Keratinocyte (primary cell): ENCODE results near the gene WTAP. TPM values are rescaled to one million over a fixed set of nuclear protein-coding genes. Genes with fewer than 3 reads are reported as not detected.
"Not testable (repeated sequence)": the region's sequence is repeated elsewhere in the genome, so short reads cannot be mapped to it uniquely, and the experiment has no call there.

Experiments
- DNase-seq: peaks from one replicate; pipeline ENCODE4 v3.0.0-alpha.2; 2011; ENCODE audit warnings: low read depth, missing footprints, low spot score
- FAIRE-seq: peaks from 2 replicates; lab custom pipeline; 2011; peaks lifted over from hg19 to GRCh38; lab: Jason Lieb, UNC
- H2AFZ ChIP-seq: 2 replicates; pipeline ENCODE4 v1.6.0; 2012; ENCODE audit warnings: low read length, control low read depth, inconsistent platforms; ENCODE audit not compliant: control insufficient read depth
- H3K27ac ChIP-seq: 2 replicates; pipeline ENCODE4 v1.5.1; 2011; ENCODE audit warnings: low read length; ENCODE audit not compliant: control insufficient read depth, insufficient read depth
- H3K27me3 ChIP-seq: 3 replicates; pipeline ENCODE4 v1.6.0; 2011; ENCODE audit warnings: low read length; ENCODE audit not compliant: control insufficient read depth, insufficient read depth; ENCODE audit errors: extremely low read depth
- H3K36me3 ChIP-seq, 2 experiments: 2 replicates in 1 of 2; 3 replicates in 1 of 2; pipeline ENCODE4 v1.5.1; 2011; ENCODE audit warnings: low read length in 2 of 2, mild to moderate bottlenecking in 1 of 2; ENCODE audit not compliant: control insufficient read depth in 2 of 2, insufficient read depth in 2 of 2; ENCODE audit errors: extremely low read depth in 1 of 2
- H3K4me1 ChIP-seq: 3 replicates; pipeline ENCODE4 v1.5.1; 2011; ENCODE audit warnings: low read length; ENCODE audit not compliant: control insufficient read depth, insufficient read depth; ENCODE audit errors: extremely low read depth
- H3K4me2 ChIP-seq: 3 replicates; pipeline ENCODE4 v1.6.0; 2011; ENCODE audit warnings: low read depth, low read length; ENCODE audit not compliant: control insufficient read depth, insufficient read depth; ENCODE audit errors: extremely low read depth
- H3K4me3 ChIP-seq, 3 experiments: fragments of 200-600 bp in 1 of 3; sonication (generic) in 1 of 3; 2 replicates in 2 of 3; 3 replicates in 1 of 3; pipeline ENCODE4 v1.5.1; 2011 to 2016; ENCODE audit warnings: low read length in 3 of 3, mild to moderate bottlenecking in 3 of 3, control low read depth in 2 of 3, inconsistent platforms in 1 of 3, low read depth in 1 of 3, mixed read lengths in 1 of 3, mixed run types in 1 of 3, moderate library complexity in 1 of 3; ENCODE audit not compliant: control insufficient read depth in 2 of 3, insufficient read depth in 2 of 3; ENCODE audit errors: extremely low read depth in 1 of 3
- H3K79me2 ChIP-seq: 2 replicates; pipeline ENCODE4 v1.6.0; 2012; ENCODE audit warnings: low read length; ENCODE audit not compliant: control insufficient read depth, insufficient read depth
- H3K9ac ChIP-seq: 3 replicates; pipeline ENCODE4 v1.6.0; 2011; ENCODE audit warnings: low read length; ENCODE audit not compliant: control insufficient read depth, insufficient read depth; ENCODE audit errors: extremely low read depth
- H3K9me1 ChIP-seq: 3 replicates; pipeline ENCODE4 v1.6.0; 2011; ENCODE audit warnings: low read length; ENCODE audit not compliant: control insufficient read depth, insufficient read depth; ENCODE audit errors: extremely low read depth
- H3K9me3 ChIP-seq: 2 replicates; pipeline ENCODE4 v1.5.1; 2012; ENCODE audit warnings: low read depth, low read length; ENCODE audit not compliant: control insufficient read depth
- H4K20me1 ChIP-seq: 3 replicates; pipeline ENCODE4 v1.6.0; 2011; ENCODE audit warnings: low read length; ENCODE audit not compliant: control insufficient read depth, insufficient read depth; ENCODE audit errors: extremely low read depth
- CTCF ChIP-seq, 3 experiments: IDR thresholded peaks in 1 of 3; conservative IDR thresholded peaks in 1 of 3; optimal IDR thresholded peaks in 1 of 3; 2 replicates in 2 of 3; 3 replicates in 1 of 3; pipeline versions ENCODE3 to v1.5.1; 2011; ENCODE audit warnings: low read length in 3 of 3, mild to moderate bottlenecking in 3 of 3, moderate library complexity in 2 of 3, control low read depth in 1 of 3, inconsistent platforms in 1 of 3; ENCODE audit not compliant: insufficient read depth in 2 of 3; ENCODE audit errors: extremely low read depth in 1 of 3
- EZH2 ChIP-seq: IDR thresholded peaks from one replicate; pipeline ENCODE4 v1.6.1; 2012; ENCODE audit warnings: inconsistent platforms, mild to moderate bottlenecking, low read length, moderate library complexity
- dilution Hi-C: fragments of 300-500 bp; cut with MboI; formaldehyde crosslinking; loops from one replicate; pipeline ENCODE4 v1.7.0; 2020; ENCODE audit warnings: low sequenced_read_pairs; ENCODE audit not compliant: extremely low pct_ligation_motif_present
- polyA plus RNA-seq, 5 experiments: library from polyadenylated mRNA; depleted of rRNA in 3 of 5; stranded (reverse) in 3 of 5; stranded (forward) in 1 of 5; unstranded in 1 of 5; fragments of >200 nt; gene quantifications; 1 replicate in 1 of 5; 2 replicates in 3 of 5; 3 replicates in 1 of 5; pipeline versions ENCODE4 v1.2.1 to v1.2.3, GENCODE V29; 2011 to 2012; ENCODE audit warnings: missing spikeins in 2 of 5, low read depth in 1 of 5, low replicate concordance in 1 of 5

Gene WTAP
- polyA plus RNA-seq, 1 donor (not counting 4 experiments of a cell fraction or from before 2014, with no cell fraction given), result 40.2 TPM

- H3K27me3 ChIP-seq, result no peaks in the 10 kb centered on the region
- H3K9ac ChIP-seq, result no peak overlapping the region
- H2AFZ ChIP-seq, result no peak overlapping the region
- no peak for DNase-seq
- H3K9me1 ChIP-seq, result no peaks in the 10 kb centered on the region
- no peaks in the 10 kb centered on the region for H3K9me3 ChIP-seq
- dilution Hi-C loops, result no loop called here
- no peak overlapping the region for H3K4me2 ChIP-seq
- no peak overlapping the region for H3K27ac ChIP-seq
- no peaks in the 10 kb centered on the region for H4K20me1 ChIP-seq
- H3K4me1 ChIP-seq, result peaks cover 16% of the 10 kb centered on the region
- H3K36me3 ChIP-seq, result peaks cover 1 to 12% of the 10 kb centered on the region in 2 experiments
- TF ChIP-seq EZH2 (no peak), CTCF (optimal IDR thresholded peaks at IDR 0.05 in 1 of 3, IDR thresholded peaks at IDR 0.05 in 1 of 3, conservative IDR thresholded peaks at IDR 0.05 in 1 of 3; ENCODE audit: extremely low read depth in 1 of 3, insufficient read depth in 2 of 3, low read length in 3 of 3) (no peak)
- no peak overlapping the region for H3K4me3 ChIP-seq
- FAIRE-seq, result no peak
- peaks cover 20% of the 10 kb centered on the region for H3K79me2 ChIP-seq
These were observed 38.9 kb upstream of the WTAP start for GRCh38 chr6:159688266-159688905.

GRCh38 chr6:159689001-159689400 is 38.3 kb upstream of the WTAP start:
- Histone ChIP-seq H3K9me3 (no peaks in the 10 kb centered on the region), H3K36me3 (peaks cover 1 to 12% of the 10 kb centered on the region in 2 experiments), H3K4me2 (no peak overlapping the region), H3K4me1 (peaks cover 21% of the 10 kb centered on the region), H3K79me2 (peaks cover 20% of the 10 kb centered on the region), H3K9me1 (no peaks in the 10 kb centered on the region), H3K9ac (no peak overlapping the region), H4K20me1 (no peaks in the 10 kb centered on the region), H2AFZ (no peak overlapping the region), H3K4me3 (no peak overlapping the region), H3K27me3 (no peaks in the 10 kb centered on the region), H3K27ac (no peak overlapping the region)
- DNase-seq (no peak), FAIRE-seq (no peak)
- no peak for TF ChIP-seq EZH2
- dilution Hi-C loops, result no loop called here

- DNase-seq, dilution Hi-C loops, H3K9me3 ChIP-seq, FAIRE-seq, H3K4me2 ChIP-seq, H3K4me3 ChIP-seq, H2AFZ ChIP-seq, H3K27ac ChIP-seq, H3K9me1 ChIP-seq, H4K20me1 ChIP-seq, H3K9ac ChIP-seq, H3K27me3 ChIP-seq: not testable (repeated sequence)
- Histone ChIP-seq H3K79me2 (peaks cover 20% of the 10 kb centered on the region), H3K36me3 (peaks cover 1 to 12% of the 10 kb centered on the region in 2 experiments), H3K4me1 (peaks cover 27% of the 10 kb centered on the region)
These were observed 37.2 kb upstream of the WTAP start for GRCh38 chr6:159690135-159690534.
